Measurements from ENCODE around the gene EXOC4.

EXOC4 gene

DNA sequence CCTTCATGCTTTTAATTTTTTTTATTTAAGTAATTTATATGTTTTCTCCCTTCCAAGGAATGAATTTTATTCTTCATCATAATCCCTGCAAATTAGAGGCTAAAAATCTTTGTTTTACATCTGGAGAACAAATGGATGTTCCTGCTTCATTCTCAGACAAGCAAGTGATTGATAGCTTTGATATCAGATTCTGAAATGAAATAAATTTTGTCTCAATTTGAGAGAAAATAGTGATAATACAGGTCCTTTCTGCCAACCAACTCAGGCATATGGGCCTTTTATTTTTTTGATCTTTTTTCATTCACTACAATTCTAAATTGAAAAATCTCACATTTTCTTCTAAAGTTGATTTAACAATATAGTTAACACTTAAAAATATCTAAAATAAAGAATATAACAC, 427.1 kb downstream of the EXOC4 start:
- H3K27me3 ChIP-seq (replicated peaks in 2 of 5; ENCODE audit: control insufficient read depth in 4 of 5, insufficient read depth in 5 of 5, low read length in 4 of 5), result no peaks in the 10 kb centered on the region
- H3K27ac ChIP-seq (ENCODE audit: insufficient read depth in 1 of 2, low read depth in 1 of 2, low read length in 2 of 2, poor library complexity in 1 of 2, severe bottlenecking in 2 of 2), result no peak overlapping the region
- POLR2A ChIA-PET, result no interaction called here
- CTCF ChIA-PET, result no interaction called here
- no peaks in the 10 kb centered on the region for H3K36me3 ChIP-seq (ENCODE audit: control insufficient read depth in 4 of 4, insufficient read depth in 4 of 4, low read length in 3 of 4)
- no peaks in the 10 kb centered on the region for H3K9me3 ChIP-seq (ENCODE audit: control extremely low read depth in 1 of 5, control insufficient read depth in 4 of 5, insufficient read depth in 2 of 5, low read depth in 1 of 5, low read length in 4 of 5)
- DNase-seq, result no peak
- no peaks in the 10 kb centered on the region for H3K4me1 ChIP-seq (ENCODE audit: control extremely low read depth in 1 of 4, control insufficient read depth in 4 of 4, insufficient read depth in 4 of 4, low read length in 3 of 4)
- no peak overlapping the region for H3K4me3 ChIP-seq (ENCODE audit: control insufficient read depth in 1 of 7, extremely low read depth in 1 of 7, insufficient read depth in 4 of 7, low read depth in 2 of 7, low read length in 6 of 7)

DNA sequence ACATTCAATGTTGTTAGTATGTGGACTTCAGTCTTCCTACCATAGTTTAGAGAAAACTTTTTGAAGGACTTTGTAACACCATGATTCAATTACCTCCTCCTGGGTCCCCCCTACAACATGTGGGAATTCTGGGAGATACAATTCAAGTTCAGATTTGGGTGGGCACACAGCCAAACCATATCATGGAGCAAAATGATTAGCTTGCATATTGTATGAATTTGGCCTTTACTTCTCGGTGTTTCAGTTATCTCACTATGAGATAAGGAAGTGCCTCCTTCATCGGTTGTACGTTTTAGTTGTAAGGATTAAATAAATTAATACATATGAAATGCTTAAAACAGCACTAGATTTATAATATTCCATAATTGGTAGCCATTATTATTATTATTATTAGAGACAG, 428.7 kb downstream of the EXOC4 start:
- WGBS (ENCODE audit: insufficient coverage), result no CpG with 5 or more reads among the region's 3 CpGs
- Histone ChIP-seq H3K36me3 (ENCODE audit: control insufficient read depth in 4 of 4, insufficient read depth in 4 of 4, low read length in 3 of 4) (no peaks in the 10 kb centered on the region), H3K4me3 (ENCODE audit: control insufficient read depth in 1 of 7, extremely low read depth in 1 of 7, insufficient read depth in 4 of 7, low read depth in 2 of 7, low read length in 6 of 7) (no peak overlapping the region), H3K27me3 (replicated peaks in 2 of 5; ENCODE audit: control insufficient read depth in 4 of 5, insufficient read depth in 5 of 5, low read length in 4 of 5) (no peaks in the 10 kb centered on the region), H3K4me1 (ENCODE audit: control extremely low read depth in 1 of 4, control insufficient read depth in 4 of 4, insufficient read depth in 4 of 4, low read length in 3 of 4) (no peaks in the 10 kb centered on the region), H3K9me3 (ENCODE audit: control extremely low read depth in 1 of 5, control insufficient read depth in 4 of 5, insufficient read depth in 2 of 5, low read depth in 1 of 5, low read length in 4 of 5) (no peaks in the 10 kb centered on the region), H3K27ac (ENCODE audit: insufficient read depth in 1 of 2, low read depth in 1 of 2, low read length in 2 of 2, poor library complexity in 1 of 2, severe bottlenecking in 2 of 2) (no peak overlapping the region)
- CTCF ChIA-PET, result no interaction called here
- POLR2A ChIA-PET, result no interaction called here
- DNase-seq, result no peak

DNA sequence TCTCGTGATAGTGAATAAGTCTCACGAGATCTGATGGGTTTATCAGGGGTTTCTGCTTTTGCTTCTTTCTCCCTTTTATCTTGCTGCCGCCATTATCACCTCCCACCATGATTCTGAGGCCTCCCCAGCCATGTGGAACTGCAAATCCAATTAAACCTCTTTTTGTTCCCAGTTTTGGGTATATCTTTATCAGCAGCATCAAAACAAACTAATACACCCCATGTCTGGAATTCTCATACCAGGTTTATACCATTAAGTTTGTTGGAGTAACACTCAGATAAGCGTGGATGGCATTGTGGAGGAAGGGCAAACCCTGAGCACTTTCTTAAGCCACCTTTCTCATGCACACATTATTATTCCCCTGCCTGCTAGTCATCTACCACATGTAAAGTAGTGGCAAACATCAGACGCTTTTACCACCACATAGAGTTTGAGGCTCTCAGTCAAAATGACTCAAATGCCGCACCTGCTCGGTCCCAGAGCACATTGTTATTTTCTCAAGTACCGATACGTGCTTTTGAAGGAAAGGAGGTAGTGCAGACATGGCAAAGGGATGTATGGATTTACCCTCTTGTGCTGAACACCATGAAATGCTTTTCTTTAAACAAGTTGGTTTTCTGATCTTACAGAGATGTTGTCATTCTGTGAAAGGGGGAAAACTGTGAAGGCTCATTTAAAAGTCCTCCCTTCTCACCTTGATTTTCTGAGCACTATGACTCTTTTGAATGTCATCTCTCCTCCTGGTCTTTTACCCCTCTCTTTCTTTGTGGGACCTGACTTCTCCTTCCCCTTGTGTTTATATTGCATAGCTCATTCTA, 429.7 kb downstream of the EXOC4 start:
- Histone ChIP-seq H3K4me1 (ENCODE audit: control extremely low read depth in 1 of 4, control insufficient read depth in 4 of 4, insufficient read depth in 4 of 4, low read length in 3 of 4) (no peaks in the 10 kb centered on the region), H3K4me3 (ENCODE audit: control insufficient read depth in 1 of 7, extremely low read depth in 1 of 7, insufficient read depth in 4 of 7, low read depth in 2 of 7, low read length in 6 of 7) (no peak overlapping the region), H3K27ac (ENCODE audit: insufficient read depth in 1 of 2, low read depth in 1 of 2, low read length in 2 of 2, poor library complexity in 1 of 2, severe bottlenecking in 2 of 2) (no peak overlapping the region), H3K36me3 (ENCODE audit: control insufficient read depth in 4 of 4, insufficient read depth in 4 of 4, low read length in 3 of 4) (no peaks in the 10 kb centered on the region), H3K9me3 (ENCODE audit: control extremely low read depth in 1 of 5, control insufficient read depth in 4 of 5, insufficient read depth in 2 of 5, low read depth in 1 of 5, low read length in 4 of 5) (no peaks in the 10 kb centered on the region), H3K27me3 (replicated peaks in 2 of 5; ENCODE audit: control insufficient read depth in 4 of 5, insufficient read depth in 5 of 5, low read length in 4 of 5) (no peaks in the 10 kb centered on the region)
- POLR2A ChIA-PET, result no interaction called here
- 86% methylated on average over 7 of the region's 9 CpGs for WGBS (ENCODE audit: insufficient coverage)
- DNase-seq, result no peak
- CTCF ChIA-PET, result no interaction called here

- Histone ChIP-seq H3K9me3 (ENCODE audit: control extremely low read depth in 1 of 5, control insufficient read depth in 4 of 5, insufficient read depth in 2 of 5, low read depth in 1 of 5, low read length in 4 of 5) (no peaks in the 10 kb centered on the region), H3K4me1 (ENCODE audit: control extremely low read depth in 1 of 4, control insufficient read depth in 4 of 4, insufficient read depth in 4 of 4, low read length in 3 of 4) (no peaks in the 10 kb centered on the region), H3K36me3 (ENCODE audit: control insufficient read depth in 4 of 4, insufficient read depth in 4 of 4, low read length in 3 of 4) (no peaks in the 10 kb centered on the region), H3K27me3 (replicated peaks in 2 of 5; ENCODE audit: control insufficient read depth in 4 of 5, insufficient read depth in 5 of 5, low read length in 4 of 5) (no peaks in the 10 kb centered on the region), H3K4me3 (ENCODE audit: control insufficient read depth in 1 of 7, extremely low read depth in 1 of 7, insufficient read depth in 4 of 7, low read depth in 2 of 7, low read length in 6 of 7) (no peak overlapping the region), H3K27ac (ENCODE audit: insufficient read depth in 1 of 2, low read depth in 1 of 2, low read length in 2 of 2, poor library complexity in 1 of 2, severe bottlenecking in 2 of 2) (no peak overlapping the region)
- POLR2A ChIA-PET, result no interaction called here
- no CpG with 5 or more reads among the region's 2 CpGs for WGBS (ENCODE audit: insufficient coverage)
- CTCF ChIA-PET, result no interaction called here
- no peak for DNase-seq
Measured at GRCh38 chr7:133683182-133683454, 430.2 kb downstream of the EXOC4 start.

GRCh38 chr7:133688483-133689239, 435.8 kb downstream of the EXOC4 start:
- H3K4me3 ChIP-seq (ENCODE audit: control insufficient read depth in 1 of 7, extremely low read depth in 1 of 7, insufficient read depth in 4 of 7, low read depth in 2 of 7, low read length in 6 of 7), result no peak overlapping the region
- no peaks in the 10 kb centered on the region for H3K9me3 ChIP-seq (ENCODE audit: control extremely low read depth in 1 of 5, control insufficient read depth in 4 of 5, insufficient read depth in 2 of 5, low read depth in 1 of 5, low read length in 4 of 5)
- DNase-seq, result peak in 2 of 3 donors; percentile 76 to 86
- no CpG with 5 or more reads among the region's 3 CpGs for WGBS (ENCODE audit: insufficient coverage)
- CTCF ChIA-PET, result interaction anchor here (0.8 kb wide), 1 partner anchor 24 kb away, joined by 3 read pairs; no protein-coding TSS in a partner anchor
- H3K4me1 ChIP-seq (ENCODE audit: control extremely low read depth in 1 of 4, control insufficient read depth in 4 of 4, insufficient read depth in 4 of 4, low read length in 3 of 4), result peaks cover 0 to 8% (median 5%) of the 10 kb centered on the region in 4 experiments
- peak overlapping the region; percentile 21 to 38 for H3K27ac ChIP-seq (ENCODE audit: insufficient read depth in 1 of 2, low read depth in 1 of 2, low read length in 2 of 2, poor library complexity in 1 of 2, severe bottlenecking in 2 of 2)
- POLR2A ChIA-PET, result interaction anchor here (0.5 to 0.6 kb wide), 2 partner anchors 981 to 1059 kb away, joined by 3 to 4 read pairs; no protein-coding TSS in a partner anchor
- no peaks in the 10 kb centered on the region for H3K27me3 ChIP-seq (replicated peaks in 2 of 5; ENCODE audit: control insufficient read depth in 4 of 5, insufficient read depth in 5 of 5, low read length in 4 of 5)
- H3K36me3 ChIP-seq (ENCODE audit: control insufficient read depth in 4 of 4, insufficient read depth in 4 of 4, low read length in 3 of 4), result no peaks in the 10 kb centered on the region

- 97% methylated on average over 3 of the region's 4 CpGs for WGBS (ENCODE audit: insufficient coverage)
- ChIA-PET CTCF (interaction anchor here (1.3 kb wide), 1 partner anchor 10 kb away, joined by 3 read pairs; no protein-coding TSS in a partner anchor), POLR2A (no interaction called here)
- Histone ChIP-seq H3K9me3 (ENCODE audit: control extremely low read depth in 1 of 5, control insufficient read depth in 4 of 5, insufficient read depth in 2 of 5, low read depth in 1 of 5, low read length in 4 of 5) (no peaks in the 10 kb centered on the region), H3K27me3 (replicated peaks in 2 of 5; ENCODE audit: control insufficient read depth in 4 of 5, insufficient read depth in 5 of 5, low read length in 4 of 5) (no peaks in the 10 kb centered on the region), H3K4me3 (ENCODE audit: control insufficient read depth in 1 of 7, extremely low read depth in 1 of 7, insufficient read depth in 4 of 7, low read depth in 2 of 7, low read length in 6 of 7) (no peak overlapping the region), H3K27ac (ENCODE audit: insufficient read depth in 1 of 2, low read depth in 1 of 2, low read length in 2 of 2, poor library complexity in 1 of 2, severe bottlenecking in 2 of 2) (no peak overlapping the region), H3K36me3 (ENCODE audit: control insufficient read depth in 4 of 4, insufficient read depth in 4 of 4, low read length in 3 of 4) (no peaks in the 10 kb centered on the region), H3K4me1 (ENCODE audit: control extremely low read depth in 1 of 4, control insufficient read depth in 4 of 4, insufficient read depth in 4 of 4, low read length in 3 of 4) (peaks cover 0 to 8% (median 5%) of the 10 kb centered on the region in 4 experiments)
- no peak for DNase-seq
Measured at GRCh38 chr7:133690740-133691139, 437.9 kb downstream of the EXOC4 start.
